K562 (cell line): ENCODE data around the gene GPR183. TPM values are rescaled to one million over a fixed set of nuclear protein-coding genes. Genes with fewer than 3 reads are reported as not detected.

ENCODE experiments used
- ASH1L ChIP-seq: fragments of 450-650 bp; IDR thresholded peaks from 2 replicates; pipeline ENCODE4 v1.6.1; 2018; ENCODE audit warnings: borderline replicate concordance, mild to moderate bottlenecking, low read depth; ENCODE audit not compliant: partially characterized antibody
- CXXC5 ChIP-seq: fragments of 250-450 bp; sonication (Bioruptor Pico); IDR thresholded peaks from 2 replicates; pipeline ENCODE4 v1.8.0; 2022; ENCODE audit warnings: inconsistent platforms, mild to moderate bottlenecking, moderate library complexity
- ETV1 ChIP-seq: fragments of 450-650 bp; conservative IDR thresholded peaks from 2 replicates; pipeline ENCODE4 v1.6.1; 2016; ENCODE audit warnings: missing genetic modification characterization, control low read depth, low read depth, missing compliant biosample characterization
- GATA2 ChIP-seq: sonication (generic); formaldehyde crosslinking; IDR thresholded peaks from 2 replicates; pipeline ENCODE4 v1.4.0; 2020; ENCODE audit warnings: mild to moderate bottlenecking, missing genetic modification reagents
- HSF4 ChIP-seq: fragments of 250-450 bp; sonication (Bioruptor Pico); IDR thresholded peaks from 2 replicates; pipeline ENCODE4 v2.1.2; 2022; ENCODE audit warnings: mild to moderate bottlenecking, moderate library complexity, borderline replicate concordance
- JUND ChIP-seq, 2 experiments: IDR thresholded peaks; 2 replicates in 1 of 2; 3 replicates in 1 of 2; pipeline ENCODE4 v1.6.1; 2011; ENCODE audit warnings: borderline replicate concordance in 2 of 2, low read depth in 2 of 2, low read length in 2 of 2, improper control_type of control experiment in 1 of 2, missing biosample characterization in 1 of 2, missing genetic modification characterization in 1 of 2, missing genetic modification reagents in 1 of 2
- MYBL2 ChIP-seq, 2 experiments: fragments of 450-650 bp in 1 of 2; sonication (generic) in 1 of 2; formaldehyde crosslinking in 1 of 2; IDR thresholded peaks; 2 replicates each; pipeline versions ENCODE4 v1.6.1 to v1.8.1; 2017 to 2022; ENCODE audit warnings: borderline replicate concordance in 1 of 2, inconsistent platforms in 1 of 2, low read depth in 1 of 2, mild to moderate bottlenecking in 1 of 2, missing genetic modification reagents in 1 of 2, moderate library complexity in 1 of 2
- PTBP1 ChIP-seq: fragments of 200-400 bp; formaldehyde crosslinking; IDR thresholded peaks from 2 replicates; pipeline ENCODE4 v1.6.1; 2017; ENCODE audit warnings: low read depth, low read length
- SAFB2 ChIP-seq: fragments of 200-400 bp; formaldehyde crosslinking; IDR thresholded peaks from 2 replicates; pipeline ENCODE4 v1.6.1; 2018; ENCODE audit warnings: borderline replicate concordance, low read length, low read depth, moderate library complexity; ENCODE audit not compliant: severe bottlenecking
- SMARCA5 ChIP-seq: fragments of 450-650 bp; IDR thresholded peaks from 2 replicates; pipeline ENCODE4 v1.6.1; 2016
- SNIP1 ChIP-seq: fragments of 450-650 bp; IDR thresholded peaks from 2 replicates; pipeline ENCODE4 v1.7.1; 2017; ENCODE audit warnings: low read depth, mild to moderate bottlenecking
- TEAD4 ChIP-seq, 2 experiments: sonication (generic) in 1 of 2; formaldehyde crosslinking in 1 of 2; IDR thresholded peaks; 2 replicates each; pipeline versions ENCODE4 v1.6.1 to v1.8.0; 2012 to 2022; ENCODE audit warnings: borderline replicate concordance in 1 of 2, inconsistent platforms in 1 of 2, low read length in 1 of 2, mild to moderate bottlenecking in 1 of 2, missing genetic modification reagents in 1 of 2
- polyA plus RNA-seq, 8 experiments: library from polyadenylated mRNA; depleted of rRNA in 4 of 8; stranded (reverse) in 5 of 8; unstranded in 3 of 8; fragments of >200 nt; fragmentation: Nextera tagmentation in 2 of 8; fragmentation: Illumina TruSeq in 1 of 8; extraction: Ambion mirVana in 2 of 8; extraction: Trizol in 1 of 8; gene quantifications; 2 replicates each; pipeline versions ENCODE4 v1.2.1 to v1.2.3, GENCODE V29; 2011 to 2014; ENCODE audit warnings: inconsistent platforms in 1 of 8, missing spikeins in 1 of 8
- total RNA-seq, 7 experiments: library from RNA; depleted of rRNA in 6 of 7; stranded (reverse); fragments of >200 nt in 6 of 7; fragmentation: Illumina TruSeq in 2 of 7; extraction: Trizol in 2 of 7; gene quantifications; 2 replicates each; pipeline versions ENCODE4 v1.2.1 to v1.2.3, GENCODE V29; 2011 to 2021; ENCODE audit warnings: low replicate concordance in 1 of 7
- TF ChIP-seq, protein P1 (sequence below): conservative IDR thresholded peaks from 2 replicates; pipeline ENCODE4 v1.6.1; 2011; ENCODE audit warnings: low read depth, mild to moderate bottlenecking, low read length; ENCODE audit not compliant: control insufficient read depth
- TF ChIP-seq, protein P2 (sequence below): sonication (generic); formaldehyde crosslinking; IDR thresholded peaks from 2 replicates; pipeline ENCODE4 v1.8.1; 2023; ENCODE audit warnings: missing genetic modification reagents, mild to moderate bottlenecking, borderline replicate concordance
- TF ChIP-seq, protein P3 (sequence below): fragments of 450-650 bp; IDR thresholded peaks from 2 replicates; pipeline ENCODE4 v1.6.1; 2016; ENCODE audit warnings: borderline replicate concordance
- TF ChIP-seq, protein P4 (sequence below): fragments of 200-800 bp; sonication (Bioruptor generic); IDR thresholded peaks from 2 replicates; pipeline ENCODE4 v1.6.1; 2017; ENCODE audit warnings: missing genetic modification characterization, missing compliant biosample characterization

GPR183 gene
- total and polyA plus RNA-seq, 9 of the 15 experiments (the other 6 are each of a cell fraction or from before 2014, with no cell fraction given), result 1.3 to 10.2 (median 3.7) TPM

DNA sequence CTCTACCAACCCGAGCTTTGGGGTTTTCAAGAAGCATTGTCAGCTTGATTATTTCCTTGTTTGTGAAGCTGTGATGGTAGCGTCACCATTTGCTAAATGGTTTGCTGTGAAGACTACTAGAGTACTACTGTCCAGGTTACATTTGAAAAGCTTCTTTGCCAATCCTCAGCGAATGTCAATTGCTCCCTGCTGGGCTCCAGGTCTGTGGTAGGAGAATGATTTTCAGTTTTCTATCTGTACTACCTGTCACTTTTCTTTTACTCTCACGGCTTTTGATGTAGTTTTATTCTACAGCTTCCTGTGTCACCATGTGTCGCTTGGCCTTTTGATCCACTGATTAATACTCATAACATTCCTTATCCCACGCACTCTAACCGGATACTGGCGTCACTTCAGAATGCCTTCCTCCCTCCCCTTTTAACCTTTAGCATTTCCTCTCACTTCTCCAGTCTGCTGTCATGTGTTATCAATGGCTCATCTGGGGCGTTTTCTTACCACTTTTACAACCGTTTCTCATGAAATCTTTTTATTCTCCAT lies 7.5 kb upstream of the GPR183 start (continued):
- TF ChIP-seq CXXC5 (CRISPR knock-in tag) (peak; percentile 39; the same call in 1 of the 2 replicates), PTBP1 (no peak), SNIP1 (no peak), JUND (IDR thresholded peaks at IDR 0.05; ENCODE audit: borderline replicate concordance, low read depth, low read length) (peak; percentile 60), JUND (tag; IDR thresholded peaks at IDR 0.05; ENCODE audit: borderline replicate concordance, low read depth, low read length) (peak; percentile 40; the same call in 1 of the 3 replicates), ASH1L (no peak), TEAD4 (IDR thresholded peaks at IDR 0.05; ENCODE audit: low read length) (peak; percentile 54; the same call in 1 of the 2 replicates), TEAD4 (CRISPR knock-in tag; IDR thresholded peaks at IDR 0.05; ENCODE audit: borderline replicate concordance) (no peak), HSF4 (no peak), ETV1 (tag) (peak; percentile 73), SAFB2 (no peak), GATA2 (CRISPR knock-in tag) (0 out of 2 replicates have a peak, but pooled peaks have one; percentile 48), MYBL2 (IDR thresholded peaks at IDR 0.05; ENCODE audit: low read depth) (0 out of 2 replicates have a peak, but pooled peaks have one; percentile 19), MYBL2 (CRISPR knock-in tag; IDR thresholded peaks at IDR 0.05; ENCODE audit: borderline replicate concordance) (no peak), SMARCA5 (no peak)
- TF ChIP-seq, protein P1, sequence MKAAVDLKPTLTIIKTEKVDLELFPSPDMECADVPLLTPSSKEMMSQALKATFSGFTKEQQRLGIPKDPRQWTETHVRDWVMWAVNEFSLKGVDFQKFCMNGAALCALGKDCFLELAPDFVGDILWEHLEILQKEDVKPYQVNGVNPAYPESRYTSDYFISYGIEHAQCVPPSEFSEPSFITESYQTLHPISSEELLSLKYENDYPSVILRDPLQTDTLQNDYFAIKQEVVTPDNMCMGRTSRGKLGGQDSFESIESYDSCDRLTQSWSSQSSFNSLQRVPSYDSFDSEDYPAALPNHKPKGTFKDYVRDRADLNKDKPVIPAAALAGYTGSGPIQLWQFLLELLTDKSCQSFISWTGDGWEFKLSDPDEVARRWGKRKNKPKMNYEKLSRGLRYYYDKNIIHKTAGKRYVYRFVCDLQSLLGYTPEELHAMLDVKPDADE, result no peak
- TF ChIP-seq, protein P2, sequence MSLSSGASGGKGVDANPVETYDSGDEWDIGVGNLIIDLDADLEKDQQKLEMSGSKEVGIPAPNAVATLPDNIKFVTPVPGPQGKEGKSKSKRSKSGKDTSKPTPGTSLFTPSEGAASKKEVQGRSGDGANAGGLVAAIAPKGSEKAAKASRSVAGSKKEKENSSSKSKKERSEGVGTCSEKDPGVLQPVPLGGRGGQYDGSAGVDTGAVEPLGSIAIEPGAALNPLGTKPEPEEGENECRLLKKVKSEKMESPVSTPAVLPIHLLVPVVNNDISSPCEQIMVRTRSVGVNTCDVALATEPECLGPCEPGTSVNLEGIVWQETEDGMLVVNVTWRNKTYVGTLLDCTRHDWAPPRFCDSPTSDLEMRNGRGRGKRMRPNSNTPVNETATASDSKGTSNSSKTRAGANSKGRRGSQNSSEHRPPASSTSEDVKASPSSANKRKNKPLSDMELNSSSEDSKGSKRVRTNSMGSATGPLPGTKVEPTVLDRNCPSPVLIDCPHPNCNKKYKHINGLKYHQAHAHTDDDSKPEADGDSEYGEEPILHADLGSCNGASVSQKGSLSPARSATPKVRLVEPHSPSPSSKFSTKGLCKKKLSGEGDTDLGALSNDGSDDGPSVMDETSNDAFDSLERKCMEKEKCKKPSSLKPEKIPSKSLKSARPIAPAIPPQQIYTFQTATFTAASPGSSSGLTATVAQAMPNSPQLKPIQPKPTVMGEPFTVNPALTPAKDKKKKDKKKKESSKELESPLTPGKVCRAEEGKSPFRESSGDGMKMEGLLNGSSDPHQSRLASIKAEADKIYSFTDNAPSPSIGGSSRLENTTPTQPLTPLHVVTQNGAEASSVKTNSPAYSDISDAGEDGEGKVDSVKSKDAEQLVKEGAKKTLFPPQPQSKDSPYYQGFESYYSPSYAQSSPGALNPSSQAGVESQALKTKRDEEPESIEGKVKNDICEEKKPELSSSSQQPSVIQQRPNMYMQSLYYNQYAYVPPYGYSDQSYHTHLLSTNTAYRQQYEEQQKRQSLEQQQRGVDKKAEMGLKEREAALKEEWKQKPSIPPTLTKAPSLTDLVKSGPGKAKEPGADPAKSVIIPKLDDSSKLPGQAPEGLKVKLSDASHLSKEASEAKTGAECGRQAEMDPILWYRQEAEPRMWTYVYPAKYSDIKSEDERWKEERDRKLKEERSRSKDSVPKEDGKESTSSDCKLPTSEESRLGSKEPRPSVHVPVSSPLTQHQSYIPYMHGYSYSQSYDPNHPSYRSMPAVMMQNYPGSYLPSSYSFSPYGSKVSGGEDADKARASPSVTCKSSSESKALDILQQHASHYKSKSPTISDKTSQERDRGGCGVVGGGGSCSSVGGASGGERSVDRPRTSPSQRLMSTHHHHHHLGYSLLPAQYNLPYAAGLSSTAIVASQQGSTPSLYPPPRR, result no peak
- TF ChIP-seq, protein P3, sequence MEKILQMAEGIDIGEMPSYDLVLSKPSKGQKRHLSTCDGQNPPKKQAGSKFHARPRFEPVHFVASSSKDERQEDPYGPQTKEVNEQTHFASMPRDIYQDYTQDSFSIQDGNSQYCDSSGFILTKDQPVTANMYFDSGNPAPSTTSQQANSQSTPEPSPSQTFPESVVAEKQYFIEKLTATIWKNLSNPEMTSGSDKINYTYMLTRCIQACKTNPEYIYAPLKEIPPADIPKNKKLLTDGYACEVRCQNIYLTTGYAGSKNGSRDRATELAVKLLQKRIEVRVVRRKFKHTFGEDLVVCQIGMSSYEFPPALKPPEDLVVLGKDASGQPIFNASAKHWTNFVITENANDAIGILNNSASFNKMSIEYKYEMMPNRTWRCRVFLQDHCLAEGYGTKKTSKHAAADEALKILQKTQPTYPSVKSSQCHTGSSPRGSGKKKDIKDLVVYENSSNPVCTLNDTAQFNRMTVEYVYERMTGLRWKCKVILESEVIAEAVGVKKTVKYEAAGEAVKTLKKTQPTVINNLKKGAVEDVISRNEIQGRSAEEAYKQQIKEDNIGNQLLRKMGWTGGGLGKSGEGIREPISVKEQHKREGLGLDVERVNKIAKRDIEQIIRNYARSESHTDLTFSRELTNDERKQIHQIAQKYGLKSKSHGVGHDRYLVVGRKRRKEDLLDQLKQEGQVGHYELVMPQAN, result no peak
- TF ChIP-seq, protein P4, sequence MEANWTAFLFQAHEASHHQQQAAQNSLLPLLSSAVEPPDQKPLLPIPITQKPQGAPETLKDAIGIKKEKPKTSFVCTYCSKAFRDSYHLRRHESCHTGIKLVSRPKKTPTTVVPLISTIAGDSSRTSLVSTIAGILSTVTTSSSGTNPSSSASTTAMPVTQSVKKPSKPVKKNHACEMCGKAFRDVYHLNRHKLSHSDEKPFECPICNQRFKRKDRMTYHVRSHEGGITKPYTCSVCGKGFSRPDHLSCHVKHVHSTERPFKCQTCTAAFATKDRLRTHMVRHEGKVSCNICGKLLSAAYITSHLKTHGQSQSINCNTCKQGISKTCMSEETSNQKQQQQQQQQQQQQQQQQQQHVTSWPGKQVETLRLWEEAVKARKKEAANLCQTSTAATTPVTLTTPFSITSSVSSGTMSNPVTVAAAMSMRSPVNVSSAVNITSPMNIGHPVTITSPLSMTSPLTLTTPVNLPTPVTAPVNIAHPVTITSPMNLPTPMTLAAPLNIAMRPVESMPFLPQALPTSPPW, result peak; percentile 47; the same call in 1 of the 2 replicates
